ENCODE data around the gene AHSG. TPM values are rescaled to one million over a fixed set of nuclear protein-coding genes. Genes with fewer than 3 reads are reported as not detected.

AHSG gene
- polyA plus RNA-seq, 1 donor (not counting 4 experiments of a cell fraction or from before 2014, with no cell fraction given), result 0.59 TPM

DNA sequence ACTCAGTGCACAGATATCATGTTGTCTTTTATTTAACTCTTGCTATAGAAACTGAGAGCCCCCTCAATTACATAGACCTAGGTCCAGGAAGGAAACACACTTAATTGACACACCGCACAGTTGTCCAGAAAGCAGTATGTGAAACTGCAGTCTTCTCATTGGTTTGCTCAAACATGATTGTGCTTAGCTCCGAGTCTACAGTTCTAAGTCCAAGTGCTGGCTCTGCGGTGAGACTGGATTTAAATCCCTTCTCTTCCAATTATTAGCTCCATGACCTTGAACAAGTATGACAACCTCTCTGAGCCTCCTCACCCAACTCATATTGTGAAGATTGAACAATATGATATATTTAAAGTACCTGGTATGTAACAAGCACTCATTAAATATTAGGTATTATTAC lies 19.0 kb upstream of the AHSG start:
- TF ChIP-seq, protein P1, sequence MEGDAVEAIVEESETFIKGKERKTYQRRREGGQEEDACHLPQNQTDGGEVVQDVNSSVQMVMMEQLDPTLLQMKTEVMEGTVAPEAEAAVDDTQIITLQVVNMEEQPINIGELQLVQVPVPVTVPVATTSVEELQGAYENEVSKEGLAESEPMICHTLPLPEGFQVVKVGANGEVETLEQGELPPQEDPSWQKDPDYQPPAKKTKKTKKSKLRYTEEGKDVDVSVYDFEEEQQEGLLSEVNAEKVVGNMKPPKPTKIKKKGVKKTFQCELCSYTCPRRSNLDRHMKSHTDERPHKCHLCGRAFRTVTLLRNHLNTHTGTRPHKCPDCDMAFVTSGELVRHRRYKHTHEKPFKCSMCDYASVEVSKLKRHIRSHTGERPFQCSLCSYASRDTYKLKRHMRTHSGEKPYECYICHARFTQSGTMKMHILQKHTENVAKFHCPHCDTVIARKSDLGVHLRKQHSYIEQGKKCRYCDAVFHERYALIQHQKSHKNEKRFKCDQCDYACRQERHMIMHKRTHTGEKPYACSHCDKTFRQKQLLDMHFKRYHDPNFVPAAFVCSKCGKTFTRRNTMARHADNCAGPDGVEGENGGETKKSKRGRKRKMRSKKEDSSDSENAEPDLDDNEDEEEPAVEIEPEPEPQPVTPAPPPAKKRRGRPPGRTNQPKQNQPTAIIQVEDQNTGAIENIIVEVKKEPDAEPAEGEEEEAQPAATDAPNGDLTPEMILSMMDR (optimal IDR thresholded peaks at IDR 0.05 in 1 of 3, IDR thresholded peaks at IDR 0.05 in 1 of 3, conservative IDR thresholded peaks at IDR 0.05 in 1 of 3; ENCODE audit: extremely low read depth in 1 of 3, insufficient read depth in 2 of 3, low read length in 3 of 3), result no peak
- TF ChIP-seq EZH2 (IDR thresholded peaks at IDR 0.05; ENCODE audit: low read length), result no peak
- H3K27ac ChIP-seq (ENCODE audit: control insufficient read depth, insufficient read depth, low read length), result no peak overlapping the region
- no peak overlapping the region for H3K4me2 ChIP-seq (ENCODE audit: control insufficient read depth, extremely low read depth, insufficient read depth, low read depth, low read length)
- no peaks in the 10 kb centered on the region for H3K79me2 ChIP-seq (ENCODE audit: control insufficient read depth, insufficient read depth, low read length)
- no peaks in the 10 kb centered on the region for H3K9me3 ChIP-seq (ENCODE audit: control insufficient read depth, low read depth, low read length)
- no peaks in the 10 kb centered on the region for H3K27me3 ChIP-seq (ENCODE audit: control insufficient read depth, extremely low read depth, insufficient read depth, low read length)
- H3K9ac ChIP-seq (ENCODE audit: control insufficient read depth, extremely low read depth, insufficient read depth, low read length), result no peak overlapping the region
- no peaks in the 10 kb centered on the region for H4K20me1 ChIP-seq (ENCODE audit: control insufficient read depth, extremely low read depth, insufficient read depth, low read length)
- no peak for DNase-seq (ENCODE audit: low read depth, low spot score)
- H2AFZ ChIP-seq (ENCODE audit: control insufficient read depth, low read length), result no peak overlapping the region
- dilution Hi-C loops (cut with MboI; ENCODE audit: extremely low pct_ligation_motif_present, low sequenced_read_pairs), result no loop called here
- no peak overlapping the region for H3K4me3 ChIP-seq (ENCODE audit: control insufficient read depth in 2 of 3, extremely low read depth in 1 of 3, insufficient read depth in 2 of 3, low read depth in 1 of 3, low read length in 3 of 3)
- peaks cover 26% of the 10 kb centered on the region for H3K4me1 ChIP-seq (ENCODE audit: control insufficient read depth, extremely low read depth, insufficient read depth, low read length)
- FAIRE-seq, result no peak
- H3K9me1 ChIP-seq (ENCODE audit: control insufficient read depth, extremely low read depth, insufficient read depth, low read length), result no peaks in the 10 kb centered on the region
- H3K36me3 ChIP-seq (ENCODE audit: control insufficient read depth in 2 of 2, extremely low read depth in 1 of 2, insufficient read depth in 2 of 2, low read length in 2 of 2), result no peaks in the 10 kb centered on the region

DNA sequence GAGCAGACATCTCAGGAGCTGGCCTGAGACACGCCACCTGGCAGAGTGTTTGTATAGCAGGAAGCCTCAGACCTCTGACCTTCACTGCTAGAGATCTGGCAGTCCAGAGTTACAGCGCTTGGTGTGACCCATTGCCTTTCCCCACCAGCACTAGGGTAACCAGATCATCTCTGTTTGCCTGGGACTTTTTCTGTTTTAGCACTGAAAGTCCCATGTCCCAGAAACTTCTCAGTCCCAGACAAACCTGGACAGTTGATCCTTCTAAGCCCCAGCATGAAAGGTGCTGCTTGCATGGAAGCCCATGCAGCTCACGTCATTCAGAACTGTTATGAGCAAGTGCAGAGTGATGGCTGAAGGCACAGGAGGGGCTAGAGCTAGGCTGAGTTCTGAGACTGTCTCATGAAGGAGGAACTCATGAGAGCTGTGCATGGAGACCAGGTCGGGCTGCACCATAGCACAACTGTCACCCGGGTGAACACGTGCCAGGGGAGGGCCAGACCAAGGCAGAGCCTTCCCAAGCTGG lies 18.2 kb upstream of the AHSG start:
- Histone ChIP-seq H2AFZ (ENCODE audit: control insufficient read depth, low read length) (no peak overlapping the region), H3K9ac (ENCODE audit: control insufficient read depth, extremely low read depth, insufficient read depth, low read length) (no peak overlapping the region), H3K27me3 (ENCODE audit: control insufficient read depth, extremely low read depth, insufficient read depth, low read length) (no peaks in the 10 kb centered on the region), H3K4me1 (ENCODE audit: control insufficient read depth, extremely low read depth, insufficient read depth, low read length) (peaks cover 18% of the 10 kb centered on the region), H3K9me1 (ENCODE audit: control insufficient read depth, extremely low read depth, insufficient read depth, low read length) (no peaks in the 10 kb centered on the region), H4K20me1 (ENCODE audit: control insufficient read depth, extremely low read depth, insufficient read depth, low read length) (no peaks in the 10 kb centered on the region), H3K79me2 (ENCODE audit: control insufficient read depth, insufficient read depth, low read length) (no peaks in the 10 kb centered on the region), H3K9me3 (ENCODE audit: control insufficient read depth, low read depth, low read length) (no peaks in the 10 kb centered on the region), H3K4me2 (ENCODE audit: control insufficient read depth, extremely low read depth, insufficient read depth, low read depth, low read length) (no peak overlapping the region), H3K36me3 (ENCODE audit: control insufficient read depth in 2 of 2, extremely low read depth in 1 of 2, insufficient read depth in 2 of 2, low read length in 2 of 2) (no peaks in the 10 kb centered on the region), H3K4me3 (ENCODE audit: control insufficient read depth in 2 of 3, extremely low read depth in 1 of 3, insufficient read depth in 2 of 3, low read depth in 1 of 3, low read length in 3 of 3) (no peak overlapping the region), H3K27ac (ENCODE audit: control insufficient read depth, insufficient read depth, low read length) (no peak overlapping the region)
- dilution Hi-C loops (cut with MboI; ENCODE audit: extremely low pct_ligation_motif_present, low sequenced_read_pairs), result no loop called here
- DNase-seq (ENCODE audit: low read depth, low spot score), result no peak
- TF ChIP-seq, protein P1 (optimal IDR thresholded peaks at IDR 0.05 in 1 of 3, IDR thresholded peaks at IDR 0.05 in 1 of 3, conservative IDR thresholded peaks at IDR 0.05 in 1 of 3; ENCODE audit: extremely low read depth in 1 of 3, insufficient read depth in 2 of 3, low read length in 3 of 3), result no peak
- no peak for TF ChIP-seq EZH2 (IDR thresholded peaks at IDR 0.05; ENCODE audit: low read length)
- FAIRE-seq, result no peak

All from keratinocyte (primary cell).